GM18520 (cell line): ENCODE data around the gene TCP1.
"Not testable (repeated sequence)": the region's sequence is repeated elsewhere in the genome, so short reads cannot be mapped to it uniquely, and the experiment has no call there.

ENCODE experiments used
- ATAC-seq: cut with Tn5 transposase; IDR thresholded peaks from one replicate; pipeline ENCODE4 v1.9.1; 2021; ENCODE audit not compliant: unreplicated experiment

The TCP1 gene

DNA sequence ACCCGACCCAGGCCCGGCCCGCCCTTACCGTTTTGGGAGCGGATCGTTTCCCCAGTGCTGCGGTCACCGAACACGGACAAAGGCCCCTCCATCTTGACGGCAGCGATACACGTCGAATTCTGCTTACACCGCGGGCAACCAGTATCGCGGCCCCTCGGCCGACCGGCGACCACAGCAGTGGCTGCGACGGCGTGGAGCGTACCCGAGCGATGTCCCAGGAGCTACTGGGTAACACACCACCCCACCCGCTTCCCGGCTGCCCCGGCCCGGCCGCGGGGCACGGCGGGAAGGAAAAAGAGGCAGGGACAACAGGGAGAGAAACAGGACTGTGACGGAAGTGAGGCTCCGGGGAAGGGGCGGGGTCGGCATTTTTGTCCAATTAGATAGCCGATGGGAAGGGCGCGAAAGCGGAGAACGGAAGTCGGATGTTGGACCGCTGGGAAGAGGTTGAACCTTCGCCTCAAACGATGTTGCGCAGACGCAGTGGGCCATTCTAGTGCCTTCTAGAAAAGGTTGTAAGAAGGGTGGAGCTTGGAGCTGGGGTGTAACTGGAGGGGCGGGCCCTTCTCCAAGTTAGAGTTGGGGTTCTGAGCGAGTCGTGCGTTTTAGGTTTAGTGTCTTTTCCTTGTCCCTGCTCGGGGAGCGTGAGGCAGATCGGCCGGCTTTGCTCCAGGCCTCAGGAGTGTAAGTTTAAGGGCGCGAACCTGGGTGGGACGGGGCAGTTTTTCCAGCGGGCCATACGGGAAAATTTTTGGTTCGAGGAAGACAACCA lies at the start of gene TCP1:
Gene TCP1 (minus strand): TSS at position 226 of the 772 bp plus-strand sequence. CDS start 134 bp downstream, at position 92.
- ATAC-seq = peak; percentile 63

DNA sequence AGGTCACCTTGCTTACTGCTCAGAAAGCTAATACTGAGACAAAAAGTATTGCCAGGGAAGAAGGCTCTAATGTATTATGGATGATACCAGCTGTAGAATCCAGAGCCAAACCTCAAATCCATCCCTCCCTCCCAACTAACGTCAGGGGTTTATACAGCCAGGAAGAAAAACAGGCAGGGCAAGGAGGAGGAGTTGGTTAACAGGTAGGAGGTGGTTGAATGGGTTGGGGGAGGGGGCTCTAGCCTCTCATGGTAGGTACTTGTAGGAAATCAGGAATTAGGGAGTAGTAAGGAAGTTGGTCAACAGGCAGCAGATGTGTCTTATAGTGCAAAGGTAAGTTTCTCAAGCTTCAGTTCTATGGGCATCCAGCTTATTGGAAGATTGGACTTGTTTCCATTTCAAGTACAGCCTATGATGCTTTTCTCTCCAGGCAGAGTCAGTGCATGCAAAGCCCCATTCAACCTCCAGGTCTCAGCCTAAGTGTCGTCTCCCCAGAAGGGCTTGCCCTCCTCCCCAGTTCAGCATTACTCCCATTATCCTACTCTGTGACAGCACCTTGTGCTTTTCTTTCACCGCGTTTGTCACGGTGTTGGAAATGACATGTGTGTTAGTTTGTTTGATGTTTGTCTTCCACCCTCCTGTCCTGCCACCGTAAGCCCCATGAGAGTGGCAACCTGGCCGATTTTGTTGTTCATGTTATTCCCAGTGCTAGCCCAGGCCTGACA lies 48.8 kb upstream of the TCP1 start:
- ATAC-seq = no peak

DNA sequence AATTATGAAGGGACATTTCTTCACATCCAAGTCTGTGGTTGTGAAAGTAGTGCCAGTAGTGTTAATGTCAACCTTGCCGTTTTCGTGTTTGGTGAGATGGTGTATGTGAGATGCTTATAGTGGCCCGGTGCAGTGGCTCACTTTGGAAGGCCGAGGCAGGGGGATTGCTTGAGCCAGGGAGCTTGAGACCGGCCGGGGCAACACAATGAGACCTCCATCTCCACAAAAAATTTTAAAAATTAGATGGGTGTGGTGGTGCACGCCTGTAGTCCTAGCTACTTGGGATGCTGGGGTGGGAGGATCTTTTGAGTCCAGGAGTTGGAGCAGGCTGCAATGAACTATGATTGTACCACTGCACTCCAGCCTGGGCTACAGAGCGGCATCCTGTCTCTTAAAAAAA lies 48.1 kb upstream of the TCP1 start:
- ATAC-seq = no peak

DNA sequence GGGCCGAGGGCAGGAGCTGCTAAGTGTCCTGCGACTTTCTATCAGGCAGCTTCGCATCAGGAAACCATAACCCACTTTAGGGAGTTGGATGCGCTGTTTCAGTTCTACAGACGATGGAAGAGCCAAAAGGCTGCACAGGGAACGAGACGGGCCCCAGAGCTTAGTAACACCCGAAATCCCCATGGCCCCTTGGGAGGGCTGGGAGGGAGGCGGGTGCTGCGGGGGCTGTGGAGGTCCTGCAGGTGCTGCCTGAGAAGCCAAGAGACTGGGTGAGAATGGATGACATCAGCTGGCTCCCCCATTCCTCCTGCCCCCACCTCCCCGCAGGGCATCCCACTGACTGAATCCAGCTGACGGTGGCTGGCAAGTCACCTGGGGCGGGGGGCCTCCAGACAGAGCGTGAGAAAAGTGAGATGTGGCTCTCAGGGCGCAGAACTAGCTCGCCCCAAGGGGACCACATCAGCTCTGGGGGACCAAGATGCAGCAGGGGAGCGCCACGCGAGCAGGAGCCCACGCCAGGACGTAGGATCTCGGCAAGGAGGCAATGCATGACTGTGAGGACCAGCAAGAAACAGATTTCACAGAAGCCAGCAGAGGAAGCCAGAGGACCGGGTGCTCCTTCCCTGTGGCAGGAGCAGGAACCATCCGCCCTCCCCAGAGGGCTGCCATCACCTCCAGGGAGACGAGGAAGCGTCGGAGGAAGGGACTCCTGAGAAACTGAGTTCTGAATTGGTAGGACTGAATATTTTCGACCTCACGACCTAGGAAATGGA lies 47.5 kb upstream of the TCP1 start:
- no peak for ATAC-seq

DNA sequence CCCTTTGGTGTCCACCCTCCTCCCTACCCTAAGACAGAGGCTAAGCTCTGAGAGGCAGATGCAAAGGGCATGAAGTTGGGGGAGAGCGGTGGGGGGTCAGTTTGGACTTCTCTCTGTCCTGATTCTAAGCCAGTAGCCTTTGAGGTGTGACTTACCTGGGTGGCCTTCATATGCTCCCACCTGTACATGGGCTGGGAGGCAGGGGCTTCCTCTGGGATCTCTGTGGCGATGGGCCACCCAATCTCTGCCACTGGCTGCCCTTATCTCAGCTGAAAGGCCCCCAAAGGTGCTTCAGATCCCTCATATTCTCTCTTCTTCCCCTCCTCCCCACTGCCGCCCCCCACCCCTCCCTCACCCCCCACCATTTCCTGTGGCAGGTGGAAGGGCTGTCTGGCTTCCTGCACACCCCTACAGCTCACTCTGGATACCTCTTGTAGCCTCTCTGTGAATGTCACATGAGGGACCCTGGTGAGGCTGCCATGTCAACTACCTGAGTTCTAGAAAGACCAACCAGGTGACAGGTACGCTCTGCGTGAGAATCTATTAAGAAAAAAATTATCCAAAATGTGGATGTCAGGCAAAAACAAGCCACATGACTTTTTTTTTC lies 44.7 kb upstream of the TCP1 start:
- ATAC-seq = no peak

DNA sequence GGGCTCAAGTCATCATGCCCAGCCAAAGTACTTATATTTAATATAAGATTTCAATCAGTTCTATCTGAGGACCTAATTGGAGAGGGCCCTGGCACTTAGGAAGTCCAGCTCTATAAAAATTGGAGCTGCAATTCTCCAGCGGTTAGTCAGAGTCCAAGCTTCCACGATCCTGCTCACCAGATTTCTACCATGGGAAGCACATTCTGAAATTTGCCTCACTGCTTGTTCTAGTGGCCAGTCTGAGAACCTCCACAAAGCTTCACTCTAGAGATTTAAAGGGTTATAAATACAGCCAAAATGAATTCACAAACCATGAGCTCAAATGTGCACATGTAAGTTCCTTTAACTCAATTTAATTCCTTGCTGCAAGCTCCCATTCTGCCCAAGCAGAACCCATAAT lies 44.2 kb upstream of the TCP1 start:
- ATAC-seq = no peak

DNA sequence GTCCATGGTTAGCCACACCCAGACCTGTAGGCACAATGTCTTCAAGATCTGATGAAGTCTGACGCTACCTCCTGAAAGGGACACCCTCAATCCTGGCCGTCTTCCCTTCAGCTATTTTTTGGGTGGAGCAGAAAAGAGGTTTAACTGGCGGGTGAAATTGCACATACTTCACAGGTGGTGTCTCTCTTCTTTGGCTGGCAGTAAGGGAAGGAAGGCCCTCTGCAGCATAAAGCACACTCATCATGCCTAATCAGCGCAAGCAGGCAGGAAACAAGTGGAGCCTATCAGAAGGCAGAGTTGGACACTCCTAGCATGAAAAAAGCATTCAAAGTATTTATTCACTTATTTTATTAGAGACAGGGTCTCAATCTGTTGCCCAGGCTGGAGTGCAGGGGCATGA lies 43.5 kb upstream of the TCP1 start:
- no peak for ATAC-seq

DNA sequence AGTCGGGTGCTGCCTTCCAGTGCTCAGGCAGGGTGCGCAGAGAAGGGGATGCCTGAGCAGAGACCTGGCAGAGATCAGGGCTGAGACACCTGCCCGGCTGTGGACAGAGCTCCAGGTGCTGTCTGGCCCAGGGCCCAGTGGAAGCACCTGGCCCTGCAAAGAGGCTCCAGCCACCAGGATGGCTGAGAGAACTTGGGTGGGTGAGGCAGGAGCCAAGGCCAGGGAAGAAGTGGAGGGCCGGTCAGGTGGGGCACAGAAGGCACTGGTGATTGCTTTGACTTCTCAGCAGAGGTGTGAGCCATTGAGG lies 41.9 kb upstream of the TCP1 start:
- ATAC-seq = no peak

DNA sequence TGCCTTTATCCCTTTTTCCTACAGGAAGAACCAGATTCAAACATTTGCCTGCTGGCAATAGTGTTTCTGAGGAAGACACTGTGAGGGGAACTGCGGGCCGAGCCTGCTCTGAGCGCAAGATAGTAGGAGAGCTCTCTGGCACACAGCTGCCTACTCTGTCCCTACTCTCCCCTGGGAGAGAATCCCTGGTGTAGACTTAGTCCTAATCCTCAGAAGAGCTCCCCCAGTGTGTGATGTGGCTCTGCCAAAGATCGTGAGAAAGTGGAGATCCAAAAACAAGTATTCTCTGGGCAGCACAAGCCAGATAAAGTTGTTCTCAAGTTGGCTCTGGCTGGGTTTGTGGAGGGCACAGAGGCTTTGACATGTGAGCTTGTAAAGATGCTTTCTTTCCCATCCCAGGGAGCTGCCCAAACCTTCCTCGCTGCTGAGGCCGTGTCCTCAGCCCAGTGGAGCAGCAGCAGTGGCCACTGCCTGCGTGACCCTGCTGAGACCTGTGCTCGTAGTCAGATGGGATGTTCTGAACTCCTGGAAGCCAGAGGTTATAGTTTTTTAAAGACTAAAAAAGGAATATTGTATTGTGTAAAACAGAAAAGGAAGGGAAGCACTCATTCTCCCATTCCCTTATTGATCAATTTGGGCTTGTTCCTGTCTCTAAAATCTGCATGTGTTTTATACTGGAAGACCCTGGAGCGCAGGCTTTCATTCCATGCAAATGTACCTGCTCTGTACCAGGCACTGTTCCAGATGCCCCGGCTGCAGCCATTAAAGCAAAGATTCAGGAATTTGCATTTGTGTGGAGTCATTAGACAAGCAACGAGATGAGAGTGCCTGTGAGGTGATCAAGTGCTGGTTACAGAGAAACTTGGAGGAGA lies 41.3 kb upstream of the TCP1 start:
- no peak for ATAC-seq

DNA sequence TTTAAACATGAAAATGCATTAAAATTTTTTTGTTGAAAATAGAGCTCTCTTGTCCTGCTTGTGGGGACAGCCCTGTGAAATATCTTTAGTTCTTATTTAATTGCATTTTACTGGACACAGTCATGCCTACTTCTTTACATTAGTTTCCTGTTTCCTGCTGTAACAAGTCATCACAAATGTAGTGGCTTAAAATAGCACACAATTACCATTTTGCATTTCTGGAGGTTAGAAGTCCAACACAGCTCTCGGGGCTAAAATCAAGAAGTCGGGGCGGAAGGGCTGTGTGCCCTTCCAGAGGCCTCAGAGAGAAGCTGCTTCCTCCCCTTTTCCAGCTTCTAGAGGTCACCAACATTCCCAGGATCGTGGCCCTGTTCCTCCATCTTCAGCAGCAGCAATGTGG lies 40.1 kb upstream of the TCP1 start:
- ATAC-seq = no peak

DNA sequence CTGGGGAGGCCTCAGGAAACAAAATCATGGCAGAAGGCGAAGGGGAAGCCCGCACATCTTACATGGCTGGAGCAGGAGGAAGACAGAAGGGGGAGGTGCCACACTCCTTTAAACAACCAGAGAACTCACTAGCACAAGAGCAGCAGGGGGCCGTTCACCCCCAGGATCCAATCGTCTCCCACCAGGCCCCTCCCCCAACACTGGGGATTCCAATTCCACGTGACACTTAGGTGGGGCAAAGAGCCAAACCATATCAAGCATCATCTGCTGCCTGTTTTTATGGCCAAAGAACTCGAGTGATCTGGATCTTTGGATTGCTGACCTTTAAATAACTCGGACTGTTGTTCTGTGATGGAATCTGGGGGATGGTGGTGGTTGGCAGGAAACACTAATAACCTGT lies 38.7 kb upstream of the TCP1 start:
- no peak for ATAC-seq

DNA sequence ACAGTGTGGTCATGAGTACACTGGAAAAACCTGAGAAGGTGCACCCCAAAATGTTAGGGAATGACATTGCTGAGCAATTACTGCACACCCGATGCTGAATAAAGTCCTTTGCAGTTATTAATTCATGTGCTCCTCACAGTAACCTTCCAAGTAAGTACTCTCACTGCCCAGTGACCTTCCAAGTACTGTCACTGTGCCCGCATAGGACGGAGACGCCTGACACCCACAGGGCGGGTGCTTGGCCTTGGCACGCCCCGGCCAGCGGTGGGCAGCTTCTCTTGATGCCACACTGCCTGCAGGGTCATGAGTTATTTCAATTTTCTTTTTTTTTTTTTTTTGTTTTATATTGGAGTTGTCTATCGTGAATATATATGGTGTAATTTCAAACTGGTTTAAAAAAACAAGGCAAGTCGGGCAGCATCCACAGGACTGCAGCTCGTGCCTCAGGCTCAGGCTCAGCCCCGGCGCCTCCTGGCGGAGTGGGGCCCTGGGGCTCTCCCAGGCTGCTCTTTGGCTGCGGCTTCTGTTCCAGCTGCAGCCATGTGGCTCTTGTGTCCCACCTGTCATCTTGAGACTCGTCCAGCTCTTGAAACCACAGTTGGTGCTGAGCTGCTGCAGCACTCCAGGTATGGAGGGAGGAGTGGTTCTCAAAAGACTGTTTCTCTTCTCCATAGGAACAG lies 37.7 kb upstream of the TCP1 start:
- no peak for ATAC-seq

DNA sequence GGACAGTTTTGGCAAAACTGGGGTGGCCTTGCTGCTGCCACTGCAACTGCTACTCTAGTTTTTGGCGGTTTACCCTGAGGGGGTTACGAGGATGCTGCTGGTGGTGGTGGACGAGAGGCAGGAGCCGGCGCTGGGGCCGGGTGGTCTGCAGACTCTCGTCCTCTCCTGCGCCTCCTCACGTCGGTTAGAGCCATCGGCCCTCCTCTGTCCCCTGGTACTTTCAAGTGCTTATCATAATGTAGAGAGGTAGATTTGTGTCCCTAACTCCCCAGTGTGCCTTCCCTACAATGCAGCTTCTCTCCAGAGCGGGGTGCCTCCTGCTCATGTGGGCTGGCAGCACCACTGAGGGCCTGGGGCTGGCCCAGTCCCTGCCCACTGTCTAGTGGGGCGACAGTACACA lies 36.6 kb upstream of the TCP1 start:
- ATAC-seq = no peak

DNA sequence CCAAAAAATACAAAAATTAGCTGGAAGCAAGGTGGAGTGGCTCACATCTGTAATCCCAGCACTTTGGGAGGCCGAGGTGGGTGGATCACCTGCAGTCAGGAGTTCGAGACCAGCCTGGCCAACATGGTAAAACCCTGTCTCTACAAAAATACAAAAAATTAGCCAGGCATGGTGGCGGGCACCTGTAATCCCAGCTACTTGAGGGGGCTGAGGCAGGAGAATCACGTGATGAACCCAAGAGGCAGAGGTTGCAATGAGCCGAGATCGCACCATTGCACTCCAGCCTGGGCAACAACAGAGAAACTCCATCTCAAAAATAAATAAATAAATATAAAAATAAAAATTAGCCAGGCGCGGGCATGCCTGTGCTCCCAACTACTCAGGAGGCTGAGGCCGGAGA lies 35.3 kb upstream of the TCP1 start:
- not testable (repeated sequence) for ATAC-seq

DNA sequence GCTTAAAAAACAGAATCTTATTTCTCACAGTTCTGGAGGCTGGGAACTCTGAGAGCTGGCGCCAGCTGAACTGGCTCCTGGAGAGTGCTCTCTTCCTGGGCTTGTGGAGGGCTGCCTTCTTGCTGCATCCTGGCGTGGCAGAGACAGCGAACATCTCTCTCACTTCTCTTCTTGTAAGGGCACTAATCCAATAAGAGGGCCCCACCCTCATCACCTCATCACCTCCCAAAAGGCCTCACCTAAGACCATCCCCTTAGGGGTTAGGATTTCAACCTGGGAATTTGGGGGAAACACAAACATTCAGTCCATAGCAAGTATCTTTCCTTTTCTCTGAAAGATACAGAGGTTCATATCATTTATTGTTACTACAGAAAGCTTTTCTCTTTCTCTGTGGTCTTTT lies 34.6 kb upstream of the TCP1 start:
- ATAC-seq = no peak

DNA sequence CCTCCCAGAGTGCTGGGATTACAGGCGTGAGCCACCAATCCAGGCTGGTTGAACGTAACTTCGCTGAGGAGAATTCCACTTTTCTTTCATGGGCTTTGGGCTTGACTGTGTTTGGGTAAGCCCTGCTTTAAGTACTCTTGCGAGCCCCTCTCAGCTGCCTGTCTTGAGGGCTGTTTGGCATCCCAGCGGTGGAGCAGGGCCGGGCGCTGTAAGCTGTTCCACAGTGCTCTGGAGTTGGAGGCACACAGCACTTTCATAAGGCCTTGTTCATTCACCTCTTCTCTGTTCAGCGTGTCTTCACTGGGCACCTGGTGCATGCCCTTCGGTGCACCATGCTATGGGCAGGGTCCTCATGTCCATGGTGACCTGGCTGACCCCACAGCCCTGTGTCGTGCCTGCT lies 32.3 kb upstream of the TCP1 start:
- no peak for ATAC-seq

DNA sequence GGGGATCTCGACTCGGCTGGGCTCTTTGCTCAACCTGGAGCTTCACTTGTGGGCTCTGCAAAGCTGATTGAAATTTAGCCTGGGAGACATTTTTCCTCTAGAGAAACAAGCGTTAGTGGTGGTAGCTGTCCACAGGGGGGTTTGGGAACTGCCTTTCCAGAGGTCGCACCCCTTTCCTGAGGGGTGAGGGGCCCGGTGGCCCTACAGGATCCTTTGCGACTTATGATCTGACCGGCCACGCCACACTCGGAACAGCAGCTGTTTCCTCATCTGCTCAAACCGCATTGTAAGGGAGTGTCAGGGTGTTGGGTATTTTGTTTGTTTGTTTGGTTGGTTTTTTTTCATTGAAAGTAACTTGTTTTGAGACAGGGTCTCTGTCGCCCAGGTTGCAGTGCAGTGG lies 31.7 kb upstream of the TCP1 start:
- no peak for ATAC-seq

DNA sequence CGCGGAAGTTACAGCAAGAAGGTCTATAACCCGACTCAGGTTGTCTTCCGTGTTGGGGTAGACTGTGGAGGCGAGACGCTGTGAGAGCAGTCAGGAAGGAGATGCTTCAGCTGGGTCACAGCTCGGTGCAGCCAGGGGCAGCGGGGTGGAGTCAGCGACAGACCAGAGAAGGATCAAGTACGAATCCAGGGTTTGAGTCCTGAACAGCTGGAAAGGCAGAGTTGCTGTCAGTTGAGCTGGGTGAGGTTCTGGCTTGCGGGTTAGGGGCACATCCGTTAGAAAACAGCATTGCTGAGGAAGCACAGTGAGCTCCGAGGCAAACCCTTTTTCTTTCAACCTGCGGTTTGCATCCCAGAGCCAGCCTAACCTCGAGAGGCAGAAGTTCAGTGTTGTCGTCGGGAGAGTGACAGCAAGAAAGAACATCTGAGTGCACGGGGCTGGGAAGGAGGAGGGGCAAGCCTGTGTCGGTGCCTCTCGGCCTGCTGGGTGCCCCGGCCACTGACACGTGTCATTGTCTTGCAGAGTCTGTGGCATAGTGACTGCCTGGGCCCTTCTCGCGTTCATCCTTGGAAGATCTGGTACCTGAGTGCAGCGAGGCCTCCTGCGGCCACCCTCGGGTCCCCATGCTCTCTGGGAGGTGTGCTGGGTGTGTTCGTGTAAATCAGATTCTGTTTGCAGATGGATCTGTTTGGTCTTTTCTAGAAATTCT lies 30.7 kb upstream of the TCP1 start:
- ATAC-seq = no peak

DNA sequence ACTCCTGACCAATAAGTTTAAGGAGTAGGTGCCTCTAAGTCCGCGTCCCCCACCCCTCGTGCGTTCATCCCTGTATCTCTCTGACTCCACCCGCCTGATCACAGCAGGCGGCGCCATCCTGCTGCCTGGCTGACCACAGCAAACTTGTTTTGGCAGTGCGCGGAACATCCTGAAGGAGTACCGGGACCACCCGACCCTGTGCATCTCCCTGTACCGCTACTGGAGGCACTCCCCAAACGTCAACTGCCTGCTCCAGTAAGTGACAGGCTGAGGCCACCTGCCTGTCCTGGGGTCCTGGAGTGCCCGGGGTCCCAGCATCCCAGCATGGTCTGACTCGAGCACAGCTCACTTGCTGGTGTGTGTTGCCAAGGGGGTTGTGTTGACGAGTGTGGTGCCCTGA lies 29.7 kb upstream of the TCP1 start:
- no peak for ATAC-seq
